Testis (tissue), 3 donors: ENCODE data around the gene L3MBTL3. TPM values are rescaled to one million over a fixed set of nuclear protein-coding genes. Genes with fewer than 3 reads are reported as not detected.

Experiments
- DNase-seq: peaks from one replicate; pipeline ENCODE4 v3.0.0-alpha.2; 2019
- H3K27ac ChIP-seq, 2 donors: fragments of 200-600 bp; sonication (generic); one replicate each; pipeline ENCODE4 v1.5.1; 2019
- H3K27me3 ChIP-seq: fragments of 200-600 bp; sonication (generic); one replicate; pipeline ENCODE4 v1.5.1; 2019
- H3K36me3 ChIP-seq: fragments of 200-600 bp; sonication (generic); one replicate; pipeline ENCODE4 v1.5.1; 2017; ENCODE audit warnings: low read depth; ENCODE audit errors: missing control alignments
- H3K4me1 ChIP-seq: fragments of 200-600 bp; sonication (generic); one replicate; pipeline ENCODE4 v1.5.1; 2019
- H3K4me3 ChIP-seq, 2 donors: fragments of 200-600 bp; sonication (generic); one replicate each; pipeline ENCODE4 v1.5.1; 2017 to 2019
- H3K9me3 ChIP-seq: fragments of 200-600 bp; sonication (generic); one replicate; pipeline ENCODE4 v1.5.1; 2017
- CTCF ChIP-seq, 3 experiments: fragments of 450-650 bp in 2 of 3; fragments of 200-600 bp in 1 of 3; sonication (generic) in 1 of 3; IDR thresholded peaks; one replicate each; pipeline ENCODE4 v1.5.1; 2016 to 2019; ENCODE audit warnings: antibody characterized with exemption in 3 of 3, mild to moderate bottlenecking in 2 of 3, moderate library complexity in 1 of 3
- POLR2A ChIP-seq: fragments of 450-650 bp; IDR thresholded peaks from one replicate; pipeline ENCODE4 v1.6.1; 2017; ENCODE audit warnings: antibody characterized with exemption, mild to moderate bottlenecking, moderate library complexity
- WGBS, 2 donors: methylation state at CpG; one replicate each; pipeline ENCODE4 v1.1.5; 2018; 5-methylcytosine and 5-hydroxymethylcytosine counted together
- intact Hi-C: fragments of 100-400 bp; cut with DNase I; formaldehyde crosslinking; loops from one replicate; pipeline ENCODE4 v1.15.1; 2023; ENCODE audit warnings: low total_unique reads
- polyA plus RNA-seq: library from polyadenylated mRNA; stranded (reverse); fragments of 350-450 nt; fragmentation: Illumina TruSeq; extraction: RNeasy Lipid Tissue Mini Kit (QIAGEN cat#74804); gene quantifications from one replicate; pipeline ENCODE4 v1.2.3, GENCODE V29; 2014; ENCODE audit warnings: low read depth, low replicate concordance; ENCODE audit not compliant: insufficient read depth
- total RNA-seq, 2 donors: library from RNA; depleted of rRNA; stranded (reverse); fragments of >200 nt; gene quantifications; one replicate each; pipeline ENCODE4 v1.2.3, GENCODE V29; 2016

The L3MBTL3 gene
- total and polyA plus RNA-seq, 3 donors from 2014 or later, result 11.0 to 32.3 (median 25.0) TPM

GRCh38 chr6:130041594-130041993 lies 23.2 kb downstream of the L3MBTL3 start:
- H3K4me1 ChIP-seq, result no peaks in the 10 kb centered on the region
- no peak overlapping the region for H3K27ac ChIP-seq
- H3K4me3 ChIP-seq, result no peak overlapping the region
- no peaks in the 10 kb centered on the region for H3K9me3 ChIP-seq
- DNase-seq, result no peak
- no peaks in the 10 kb centered on the region for H3K36me3 ChIP-seq
- no peak for TF ChIP-seq POLR2A
- intact Hi-C loops, result no loop called here
- no peaks in the 10 kb centered on the region for H3K27me3 ChIP-seq

- TF ChIP-seq POLR2A (no peak), CTCF (IDR thresholded peaks at IDR 0.05) (no peak)
- intact Hi-C loops, result no loop called here
- no peaks in the 10 kb centered on the region for H3K36me3 ChIP-seq
- no peaks in the 10 kb centered on the region for H3K27me3 ChIP-seq
- no peak overlapping the region for H3K27ac ChIP-seq
- no peaks in the 10 kb centered on the region for H3K4me1 ChIP-seq
- WGBS, 2 donors, result 98 to 99% methylated on average over 4 of the region's 4 CpGs
- DNase-seq, result no peak
- H3K4me3 ChIP-seq, result no peak overlapping the region
- no peaks in the 10 kb centered on the region for H3K9me3 ChIP-seq
Observed at GRCh38 chr6:130043344-130043743, 25.0 kb downstream of the L3MBTL3 start.

- H3K27ac ChIP-seq, result no peak overlapping the region
- H3K4me1 ChIP-seq, result no peaks in the 10 kb centered on the region
- H3K4me3 ChIP-seq, result no peak overlapping the region
- no peaks in the 10 kb centered on the region for H3K9me3 ChIP-seq
- WGBS, 2 donors, result 71 to 78% methylated on average over 2 of the region's 2 CpGs
- no peaks in the 10 kb centered on the region for H3K27me3 ChIP-seq
- no peak for DNase-seq
- no peaks in the 10 kb centered on the region for H3K36me3 ChIP-seq
- intact Hi-C loops, result no loop called here
- TF ChIP-seq CTCF (IDR thresholded peaks at IDR 0.05) (no peak), POLR2A (no peak)
Observed at GRCh38 chr6:130045622-130046021, 27.2 kb downstream of the L3MBTL3 start.

- intact Hi-C loops, result no loop called here
- 85 to 87% methylated on average over 1 of the region's 1 CpG for WGBS, 2 donors
- no peak overlapping the region for H3K27ac ChIP-seq
- H3K4me3 ChIP-seq, result no peak overlapping the region
- H3K36me3 ChIP-seq, result no peaks in the 10 kb centered on the region
- no peak for DNase-seq
- no peak for TF ChIP-seq CTCF (IDR thresholded peaks at IDR 0.05)
- no peak for TF ChIP-seq POLR2A
- no peaks in the 10 kb centered on the region for H3K9me3 ChIP-seq
- H3K4me1 ChIP-seq, result no peaks in the 10 kb centered on the region
- no peaks in the 10 kb centered on the region for H3K27me3 ChIP-seq
Observed at GRCh38 chr6:130046671-130047070, 28.3 kb downstream of the L3MBTL3 start.

- Histone ChIP-seq H3K36me3 (no peaks in the 10 kb centered on the region), H3K4me1 (no peaks in the 10 kb centered on the region), H3K4me3 (no peak overlapping the region), H3K9me3 (no peaks in the 10 kb centered on the region), H3K27ac (no peak overlapping the region), H3K27me3 (no peaks in the 10 kb centered on the region)
- intact Hi-C loops, result no loop called here
- TF ChIP-seq POLR2A (no peak), CTCF (IDR thresholded peaks at IDR 0.05) (no peak)
- WGBS, 2 donors, result 68 to 77% methylated on average over 4 of the region's 4 CpGs
- no peak for DNase-seq
Observed at GRCh38 chr6:130047088-130047995, 29.0 kb downstream of the L3MBTL3 start.
